H9 (cell line): ENCODE data around the gene GABARAP. TPM values are rescaled to one million over a fixed set of nuclear protein-coding genes. Genes with fewer than 3 reads are reported as not detected.
A peak's percentile ranks its signal among the peaks of the same experiment; 100 is the strongest.

ENCODE experiments used
- DNase-seq: peaks from one replicate; pipeline ENCODE4 v3.0.0-alpha.2; 2017
- H2AFZ ChIP-seq: one replicate; pipeline ENCODE4 v1.6.1; 2013; ENCODE audit warnings: mild to moderate bottlenecking, low read length, control low read depth, moderate library complexity
- H2AK5ac ChIP-seq: 2 replicates; pipeline ENCODE4 v1.6.1; 2013; ENCODE audit warnings: low read length, control low read depth, mixed read lengths; ENCODE audit not compliant: insufficient read length
- H2BK120ac ChIP-seq: one replicate; pipeline ENCODE4 v1.6.1; 2013; ENCODE audit warnings: low read depth, mild to moderate bottlenecking, low read length, control low read depth, inconsistent platforms; ENCODE audit not compliant: poor library complexity, severe bottlenecking
- H2BK12ac ChIP-seq: 2 replicates; pipeline ENCODE4 v1.6.1; 2013; ENCODE audit warnings: low read length, control low read depth, mixed read lengths, low read depth; ENCODE audit not compliant: insufficient read length
- H2BK15ac ChIP-seq: 2 replicates; pipeline ENCODE4 v1.6.1; 2013; ENCODE audit warnings: low read depth, low read length, control low read depth
- H2BK20ac ChIP-seq: one replicate; pipeline ENCODE4 v1.6.1; 2013; ENCODE audit warnings: low read depth, mild to moderate bottlenecking, low read length, control low read depth, inconsistent platforms; ENCODE audit not compliant: poor library complexity, severe bottlenecking
- H2BK5ac ChIP-seq: 2 replicates; pipeline ENCODE4 v1.6.1; 2013; ENCODE audit warnings: low read length, control low read depth, mixed read lengths; ENCODE audit not compliant: insufficient read length
- H3K14ac ChIP-seq: 2 replicates; pipeline ENCODE4 v1.6.1; 2013; ENCODE audit warnings: low read length, control low read depth; ENCODE audit not compliant: insufficient read depth
- H3K18ac ChIP-seq: 2 replicates; pipeline ENCODE4 v1.6.1; 2013; ENCODE audit warnings: low read depth, mild to moderate bottlenecking, mixed read lengths, low read length, control low read depth; ENCODE audit not compliant: insufficient read length
- H3K23ac ChIP-seq: 2 replicates; pipeline ENCODE4 v1.6.1; 2013; ENCODE audit warnings: low read length, control low read depth, mixed read lengths, low read depth; ENCODE audit not compliant: insufficient read length
- H3K23me2 ChIP-seq: 2 replicates; pipeline ENCODE4 v1.6.1; 2013; ENCODE audit warnings: low read depth, mild to moderate bottlenecking, mixed read lengths, low read length, control low read depth; ENCODE audit not compliant: insufficient read length, poor library complexity, severe bottlenecking
- H3K27ac ChIP-seq: 2 replicates; pipeline ENCODE4 v1.5.1; 2013; ENCODE audit warnings: low read length, control low read depth, mixed read lengths, low read depth; ENCODE audit not compliant: insufficient read length
- H3K27me3 ChIP-seq: 2 replicates; pipeline ENCODE4 v1.6.1; 2013; ENCODE audit warnings: low read length, control low read depth, inconsistent platforms; ENCODE audit not compliant: insufficient read depth
- H3K4ac ChIP-seq: 2 replicates; pipeline ENCODE4 v1.6.1; 2013; ENCODE audit warnings: low read depth, mild to moderate bottlenecking, control low read depth, inconsistent platforms, low read length, moderate library complexity
- H3K4me1 ChIP-seq: 2 replicates; pipeline ENCODE4 v1.6.1; 2013; ENCODE audit warnings: low read length, control low read depth, inconsistent platforms; ENCODE audit not compliant: insufficient read depth
- H3K4me2 ChIP-seq: 2 replicates; pipeline ENCODE4 v1.6.1; 2013; ENCODE audit warnings: low read length, control low read depth, mixed read lengths; ENCODE audit not compliant: insufficient read length, insufficient read depth
- H3K56ac ChIP-seq: 2 replicates; pipeline ENCODE4 v1.6.1; 2013; ENCODE audit warnings: low read depth, mild to moderate bottlenecking, mixed read lengths, low read length, control low read depth; ENCODE audit not compliant: insufficient read length
- H3K79me1 ChIP-seq: 2 replicates; pipeline ENCODE4 v1.6.1; 2013; ENCODE audit warnings: low read depth, mild to moderate bottlenecking, moderate library complexity, low read length, control low read depth, inconsistent platforms; ENCODE audit not compliant: insufficient read depth, poor library complexity, severe bottlenecking
- H3K79me2 ChIP-seq: 2 replicates; pipeline ENCODE4 v1.6.1; 2013; ENCODE audit warnings: low read length, control low read depth, inconsistent platforms; ENCODE audit not compliant: insufficient read depth
- H3K9ac ChIP-seq: 2 replicates; pipeline ENCODE4 v1.6.1; 2013; ENCODE audit warnings: low read length, control low read depth, mixed read lengths; ENCODE audit not compliant: insufficient read length; ENCODE audit errors: extremely low read depth
- H3K9me3 ChIP-seq: one replicate; pipeline ENCODE4 v1.6.1; 2013; ENCODE audit warnings: low read depth, low read length, inconsistent platforms; ENCODE audit not compliant: control insufficient read depth
- H3T11ph ChIP-seq: one replicate; pipeline ENCODE4 v1.6.1; 2013; ENCODE audit warnings: mild to moderate bottlenecking, low read length, control low read depth, inconsistent platforms
- H4K20me1 ChIP-seq: one replicate; pipeline ENCODE4 v1.6.1; 2013; ENCODE audit not compliant: control insufficient read depth, insufficient read length, insufficient read depth
- H4K5ac ChIP-seq: 2 replicates; pipeline ENCODE4 v1.6.1; 2013; ENCODE audit warnings: low read depth, mild to moderate bottlenecking, mixed read lengths, low read length, control low read depth; ENCODE audit not compliant: insufficient read length
- H4K8ac ChIP-seq: replicated peaks from 2 replicates; pipeline ENCODE4 v1.6.1; 2013; ENCODE audit warnings: low read length, control low read depth, mixed read lengths, low read depth; ENCODE audit not compliant: insufficient read length
- H4K91ac ChIP-seq: 2 replicates; pipeline ENCODE4 v1.6.1; 2013; ENCODE audit warnings: low read depth, mild to moderate bottlenecking, moderate library complexity, mixed read lengths, low read length, control low read depth; ENCODE audit not compliant: insufficient read length
- H3K27ac Mint-ChIP-seq, 3 experiments: 2 replicates in 2 of 3; 3 replicates in 1 of 3; pipeline ENCODE4 v1.8.0; 2020 to 2021; ENCODE audit warnings: mixed read lengths in 3 of 3, mild to moderate bottlenecking in 1 of 3, moderate library complexity in 1 of 3
- H3K27me3 Mint-ChIP-seq: 2 replicates; pipeline ENCODE4 v1.8.0; 2021; ENCODE audit warnings: low read depth, mild to moderate bottlenecking, moderate library complexity, mixed read lengths
- H3K36me3 Mint-ChIP-seq, 3 experiments: 2 replicates in 2 of 3; 3 replicates in 1 of 3; pipeline ENCODE4 v1.8.0; 2020 to 2021; ENCODE audit warnings: low read depth in 3 of 3, mixed read lengths in 3 of 3; ENCODE audit not compliant: insufficient read depth in 1 of 3
- H3K4me1 Mint-ChIP-seq, 2 experiments: 2 replicates each; pipeline ENCODE4 v1.8.0; 2020; ENCODE audit warnings: mixed read lengths in 2 of 2
- H3K4me3 Mint-ChIP-seq, 2 experiments: 2 replicates in 1 of 2; 3 replicates in 1 of 2; pipeline ENCODE4 v1.8.0; 2020 to 2021; ENCODE audit warnings: mild to moderate bottlenecking in 2 of 2, mixed read lengths in 2 of 2, moderate library complexity in 1 of 2
- H3K9me3 Mint-ChIP-seq, 2 experiments: 2 replicates in 1 of 2; 3 replicates in 1 of 2; pipeline ENCODE4 v1.8.0; 2020; ENCODE audit warnings: mild to moderate bottlenecking in 2 of 2, mixed read lengths in 2 of 2, moderate library complexity in 1 of 2
- WGBS: extraction: QIAGEN DNeasy Blood & Tissue Kit; methylation state at CpG from one replicate; pipeline ENCODE4 v1.1.7; 2013; ENCODE audit warnings: missing lambda C conversion rate, low lambda C conversion rate, mixed read lengths; ENCODE audit not compliant: insufficient read length; ENCODE audit errors: extremely low coverage; 5-methylcytosine and 5-hydroxymethylcytosine counted together
- total RNA-seq: library from RNA; stranded (reverse); gene quantifications from 2 replicates; pipeline ENCODE4 v1.2.1, GENCODE V29; 2021
- TF ChIP-seq, protein P1 (sequence below): fragments of 200-600 bp; sonication (generic); conservative IDR thresholded peaks from 3 replicates; pipeline ENCODE4 v1.8.0; 2021; ENCODE audit warnings: antibody characterized with exemption, mild to moderate bottlenecking

GABARAP gene
- total RNA-seq, 1 experiment from 2014 or later = 261 TPM

DNA sequence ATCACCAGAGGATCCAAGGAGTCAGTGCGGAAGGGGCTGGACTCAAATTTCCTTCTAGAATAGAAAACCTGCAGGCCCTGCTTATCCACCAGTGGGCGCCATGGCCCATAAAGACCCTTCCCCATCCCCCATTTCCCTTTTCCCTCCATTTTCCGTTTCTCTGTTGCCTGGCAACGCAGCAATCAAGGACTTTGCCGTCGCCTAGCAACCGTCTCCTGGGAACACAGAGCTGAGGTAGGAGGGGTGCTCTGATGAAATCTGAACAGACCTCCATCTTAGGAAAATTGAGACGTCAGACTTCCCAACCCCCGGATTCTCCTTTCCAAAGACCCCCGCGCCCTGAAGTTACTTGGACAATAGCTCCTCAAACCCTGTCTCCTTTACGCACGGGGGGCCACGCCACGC, 28.4 kb downstream of the GABARAP start:
- WGBS = no CpG with 5 or more reads among the region's 15 CpGs
- Histone ChIP-seq H3K27ac (no peak overlapping the region), H3K4me2 (peak overlapping the region; percentile 31), H2BK20ac (no peak overlapping the region), H3K79me2 (peaks cover 3% of the 10 kb centered on the region; the same call in 1 of the 2 replicates), H3K9ac (no peak overlapping the region), H2AK5ac (no peak overlapping the region), H3K79me1 (peaks cover 2% of the 10 kb centered on the region), H3K27me3 (no peaks in the 10 kb centered on the region), H3K9me3 (no peaks in the 10 kb centered on the region), H3K56ac (no peak overlapping the region), H4K8ac (no peak overlapping the region), H3K18ac (peak overlapping the region; percentile 94), H2BK120ac (no peak overlapping the region), H3K4me1 (peaks cover 6% of the 10 kb centered on the region; the same call in 1 of the 2 replicates), H2AFZ (no peak overlapping the region), H3T11ph (peak overlapping the region; percentile 24), H3K23me2 (peaks cover 23% of the 10 kb centered on the region), H4K20me1 (no peaks in the 10 kb centered on the region), H3K23ac (no peak overlapping the region), H2BK12ac (no peak overlapping the region), H2BK5ac (no peak overlapping the region), H4K91ac (no peak overlapping the region), H2BK15ac (no peak overlapping the region), H3K4ac (no peak overlapping the region; the same call in 1 of the 2 replicates), H4K5ac (no peak overlapping the region), H3K14ac (peak overlapping the region; percentile 79; the same call in 1 of the 2 replicates)
- H3K27ac Mint-ChIP-seq = peak overlapping the region; percentile 96 to 100 (median 99)
- peak overlapping the region; percentile 71 to 91 for H3K4me3 Mint-ChIP-seq
- TF ChIP-seq, protein P1, sequence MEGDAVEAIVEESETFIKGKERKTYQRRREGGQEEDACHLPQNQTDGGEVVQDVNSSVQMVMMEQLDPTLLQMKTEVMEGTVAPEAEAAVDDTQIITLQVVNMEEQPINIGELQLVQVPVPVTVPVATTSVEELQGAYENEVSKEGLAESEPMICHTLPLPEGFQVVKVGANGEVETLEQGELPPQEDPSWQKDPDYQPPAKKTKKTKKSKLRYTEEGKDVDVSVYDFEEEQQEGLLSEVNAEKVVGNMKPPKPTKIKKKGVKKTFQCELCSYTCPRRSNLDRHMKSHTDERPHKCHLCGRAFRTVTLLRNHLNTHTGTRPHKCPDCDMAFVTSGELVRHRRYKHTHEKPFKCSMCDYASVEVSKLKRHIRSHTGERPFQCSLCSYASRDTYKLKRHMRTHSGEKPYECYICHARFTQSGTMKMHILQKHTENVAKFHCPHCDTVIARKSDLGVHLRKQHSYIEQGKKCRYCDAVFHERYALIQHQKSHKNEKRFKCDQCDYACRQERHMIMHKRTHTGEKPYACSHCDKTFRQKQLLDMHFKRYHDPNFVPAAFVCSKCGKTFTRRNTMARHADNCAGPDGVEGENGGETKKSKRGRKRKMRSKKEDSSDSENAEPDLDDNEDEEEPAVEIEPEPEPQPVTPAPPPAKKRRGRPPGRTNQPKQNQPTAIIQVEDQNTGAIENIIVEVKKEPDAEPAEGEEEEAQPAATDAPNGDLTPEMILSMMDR = peak; percentile 88
- no peaks in the 10 kb centered on the region; the same call in 1 of the 2 replicates for H3K27me3 Mint-ChIP-seq
- H3K9me3 Mint-ChIP-seq = no peaks in the 10 kb centered on the region
- H3K36me3 Mint-ChIP-seq = peaks cover 0 to 3% (median 0%) of the 10 kb centered on the region in 3 experiments; a peak in 3 of 7 replicates
- H3K4me1 Mint-ChIP-seq = peaks cover 59 to 73% of the 10 kb centered on the region in 2 experiments
- DNase-seq = peak; percentile 99
